HG03571 (cell line): ENCODE data around the gene B4GALT5.
"Not testable (repeated sequence)": the region's sequence is repeated elsewhere in the genome, so short reads cannot be mapped to it uniquely, and the experiment has no call there.

Experiments used
- ATAC-seq: cut with Tn5 transposase; IDR thresholded peaks from one replicate; pipeline ENCODE4 v1.9.1; 2021; ENCODE audit not compliant: unreplicated experiment

Gene B4GALT5

DNA sequence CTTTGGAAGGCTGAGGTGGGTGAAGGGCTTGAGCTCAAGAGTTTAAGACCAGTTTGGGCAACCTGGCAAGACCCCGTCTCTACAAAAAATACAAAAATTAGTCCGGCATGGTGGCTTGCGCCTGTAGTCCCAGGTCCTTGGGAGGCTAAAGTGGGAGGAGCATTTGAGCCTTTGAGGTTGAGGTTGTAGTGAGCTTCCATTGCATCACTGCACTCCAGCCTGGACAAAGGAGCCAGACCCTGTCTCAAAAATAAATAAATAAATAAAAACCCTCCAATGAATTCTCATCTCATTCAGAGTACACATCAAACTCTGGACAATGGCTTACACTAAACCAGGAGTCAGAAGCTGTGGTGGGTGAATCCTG lies 31.8 kb downstream of the B4GALT5 start:
- ATAC-seq: no peak

DNA sequence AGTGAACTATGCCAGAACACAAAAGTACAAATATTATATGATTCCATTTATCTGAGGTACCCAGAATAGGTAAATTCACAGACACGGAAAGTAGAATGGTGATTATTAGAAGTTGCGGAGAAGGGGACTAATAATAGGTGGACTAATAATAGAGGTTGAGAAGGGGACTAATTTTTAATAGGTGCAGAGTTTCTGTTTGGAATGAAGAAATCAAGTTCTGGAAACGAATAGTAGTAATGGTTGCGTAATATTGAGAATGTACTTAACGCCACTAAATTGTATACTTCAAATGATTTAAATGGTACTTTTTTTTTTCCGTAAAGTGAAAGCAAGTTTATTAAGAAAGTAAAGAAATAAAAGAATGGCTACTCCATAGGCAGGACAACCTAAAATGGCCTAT lies 33.2 kb downstream of the B4GALT5 start:
- ATAC-seq: no peak

DNA sequence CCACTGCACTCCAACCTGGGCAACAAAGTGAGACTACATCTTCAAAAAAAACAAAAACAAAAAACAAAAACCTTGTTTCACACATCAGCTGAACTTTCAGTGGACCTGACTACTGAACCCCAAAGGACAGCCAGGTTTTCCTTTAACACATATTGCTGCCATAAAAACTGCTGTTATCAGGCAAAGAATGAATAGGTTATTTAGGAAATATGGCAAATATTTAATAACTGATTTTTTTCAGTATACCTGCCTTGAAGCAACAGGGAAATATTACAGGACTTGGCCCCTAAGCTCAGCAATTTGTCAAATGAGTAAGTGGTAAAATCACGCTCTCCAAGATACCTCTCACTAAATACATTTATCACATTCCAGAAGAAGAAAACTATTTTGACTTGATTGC lies 34.0 kb downstream of the B4GALT5 start:
- ATAC-seq: no peak

DNA sequence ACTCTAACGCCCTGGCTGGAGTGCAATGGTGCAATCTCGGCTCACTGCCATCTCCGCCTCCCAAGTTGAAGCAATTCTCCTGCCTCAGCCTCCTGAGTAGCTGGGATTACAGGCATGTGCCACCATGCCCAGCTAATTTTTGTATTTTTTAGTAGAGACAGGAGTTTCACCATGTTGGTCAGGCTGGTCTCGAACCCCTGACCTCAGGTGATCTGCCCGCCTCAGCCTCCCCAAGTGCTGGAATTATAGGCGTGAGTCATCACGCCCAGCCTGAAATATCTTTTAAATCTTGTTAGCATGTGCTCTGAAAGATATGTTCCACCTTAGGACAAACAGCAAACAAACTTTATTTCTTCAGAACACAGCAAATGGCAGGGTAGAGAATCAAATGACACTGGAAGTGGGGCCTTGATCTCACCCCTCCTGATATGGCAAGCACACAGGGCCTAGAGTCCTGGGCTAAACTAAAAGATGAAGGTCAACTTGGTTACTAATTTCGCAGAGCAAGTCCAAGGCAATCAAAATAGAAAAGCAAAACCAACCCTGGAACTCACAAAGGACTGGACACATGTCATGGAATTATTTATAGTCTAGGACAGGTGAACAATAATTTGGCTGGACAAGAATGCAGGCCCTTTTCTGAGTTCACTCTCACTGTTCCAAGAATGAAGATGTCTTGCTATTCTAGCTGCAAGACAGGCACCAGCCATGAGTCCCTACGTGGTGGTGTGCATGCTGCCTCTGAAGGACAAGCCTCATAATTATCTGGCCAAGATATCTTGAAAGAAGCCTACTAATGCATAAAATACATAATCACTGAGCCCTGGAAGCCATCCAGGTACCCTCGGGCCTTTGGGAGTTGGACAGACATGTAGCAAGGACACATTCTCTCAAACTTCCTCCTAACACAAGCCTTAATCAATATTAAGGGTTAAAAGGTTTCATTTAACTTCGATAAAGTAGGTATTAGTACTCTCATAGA lies 35.6 kb downstream of the B4GALT5 start:
- ATAC-seq: no peak

DNA sequence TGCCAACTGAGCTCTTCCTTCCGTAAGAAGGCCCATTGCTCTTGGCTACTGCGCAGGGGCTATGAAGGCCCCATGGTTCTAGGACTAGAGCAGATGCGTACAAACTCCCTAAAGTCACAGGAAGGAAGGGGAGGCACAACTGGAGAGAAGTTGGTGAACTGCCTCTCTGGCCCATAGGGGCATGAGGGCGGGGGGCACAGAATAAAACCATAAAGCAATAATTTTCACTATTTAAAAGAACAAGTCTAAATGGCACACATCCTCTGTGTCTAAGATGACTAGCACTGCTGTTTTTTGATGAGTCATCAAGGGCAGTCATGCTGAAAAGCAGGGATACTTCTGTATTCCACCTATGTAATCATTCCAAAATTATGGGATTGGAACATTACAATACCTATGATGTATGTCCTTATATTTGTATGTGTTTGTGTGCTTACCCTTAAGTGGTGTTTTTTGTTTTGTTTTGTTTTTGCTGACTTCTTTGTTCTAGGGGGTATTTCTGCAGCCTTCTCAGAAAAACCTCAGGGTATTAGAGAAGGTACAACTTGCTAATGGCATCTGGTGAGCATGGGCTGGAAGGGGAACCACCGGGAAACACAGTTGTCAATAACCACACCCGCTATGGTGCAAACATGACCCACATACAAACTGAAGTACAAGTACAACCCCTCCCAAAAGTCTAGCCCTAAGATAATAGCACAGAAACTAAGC lies 36.9 kb downstream of the B4GALT5 start:
- ATAC-seq: no peak

DNA sequence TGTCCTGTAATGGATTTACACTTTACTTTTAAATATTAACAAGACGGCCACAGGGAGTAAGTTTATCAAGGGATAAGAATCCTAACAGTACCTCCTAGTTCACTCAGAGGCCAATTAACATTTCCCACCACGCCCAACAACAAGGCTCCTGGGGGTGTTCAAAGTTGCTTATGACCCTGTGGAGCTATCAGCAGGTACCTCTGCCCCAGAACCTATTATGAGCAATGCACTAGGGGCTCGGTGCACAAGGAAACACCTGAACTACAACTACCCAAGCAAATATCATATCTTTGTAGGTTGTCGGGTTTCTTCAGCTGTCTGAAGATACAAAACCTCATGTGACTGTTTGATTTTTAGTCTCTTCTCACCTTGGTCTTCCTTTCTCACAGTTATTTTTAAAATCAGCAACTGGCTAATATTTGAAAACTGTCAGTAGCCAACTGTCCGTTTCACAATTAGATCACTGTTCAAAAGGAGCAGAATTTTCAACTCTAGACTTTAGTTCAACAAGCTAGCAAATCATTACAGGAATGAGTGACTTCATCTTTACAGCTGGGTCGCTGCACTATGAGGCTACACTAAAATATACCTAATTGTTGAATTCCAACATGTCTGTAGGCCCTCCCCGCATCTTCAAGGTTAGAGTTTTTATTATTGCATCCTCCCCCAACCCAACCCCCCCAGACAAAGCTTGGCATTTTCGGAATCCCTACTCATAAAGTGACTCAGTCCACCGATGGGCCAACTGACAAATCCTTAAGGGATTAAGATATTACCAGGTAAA lies 38.1 kb downstream of the B4GALT5 start:
- peak; percentile 50 for ATAC-seq

DNA sequence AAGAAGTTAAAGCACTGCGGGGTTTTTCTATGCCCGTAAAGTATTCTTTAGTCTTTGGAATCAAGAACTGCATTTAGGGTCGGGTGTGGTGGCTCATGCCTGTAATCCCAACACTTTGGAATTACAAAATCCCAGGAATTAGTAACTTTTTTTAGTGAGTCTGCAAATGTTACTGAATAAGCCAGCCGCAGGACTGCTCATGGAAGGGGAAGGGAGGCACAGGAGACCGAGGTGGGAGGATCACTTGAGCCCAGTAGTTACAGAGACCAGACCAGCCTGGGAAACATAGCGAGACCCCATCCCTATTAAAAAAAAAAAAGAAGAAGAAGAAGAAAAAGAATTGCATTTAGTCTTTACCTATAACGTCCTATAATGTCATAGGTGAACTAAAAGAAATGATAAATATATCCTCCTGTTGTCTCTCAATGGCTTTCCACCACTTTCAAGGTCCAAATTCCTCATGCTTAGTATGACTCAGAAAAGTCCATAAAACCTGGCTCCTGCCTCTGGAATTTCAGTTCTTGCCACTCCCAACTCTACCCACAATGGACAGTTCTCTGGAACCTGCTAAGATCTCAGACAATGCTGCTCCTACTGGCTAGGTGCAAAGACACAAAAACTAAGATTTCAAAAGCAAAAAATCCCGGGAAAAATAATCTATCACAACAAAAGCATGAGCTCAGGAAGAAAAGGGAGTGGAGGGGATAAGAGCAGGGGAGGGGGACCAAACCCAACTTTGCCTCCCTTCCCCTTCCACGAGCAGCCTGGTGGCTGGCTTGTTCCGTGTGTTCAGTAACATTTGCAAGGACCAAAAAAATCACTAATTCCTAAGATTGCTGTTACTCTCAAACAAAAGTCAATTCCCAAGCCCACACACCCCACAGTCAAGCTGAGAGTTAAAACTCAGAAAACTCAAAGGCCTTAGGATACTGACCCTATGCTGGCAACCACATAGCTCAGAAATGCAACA lies 39.0 kb downstream of the B4GALT5 start:
- ATAC-seq: no peak

DNA sequence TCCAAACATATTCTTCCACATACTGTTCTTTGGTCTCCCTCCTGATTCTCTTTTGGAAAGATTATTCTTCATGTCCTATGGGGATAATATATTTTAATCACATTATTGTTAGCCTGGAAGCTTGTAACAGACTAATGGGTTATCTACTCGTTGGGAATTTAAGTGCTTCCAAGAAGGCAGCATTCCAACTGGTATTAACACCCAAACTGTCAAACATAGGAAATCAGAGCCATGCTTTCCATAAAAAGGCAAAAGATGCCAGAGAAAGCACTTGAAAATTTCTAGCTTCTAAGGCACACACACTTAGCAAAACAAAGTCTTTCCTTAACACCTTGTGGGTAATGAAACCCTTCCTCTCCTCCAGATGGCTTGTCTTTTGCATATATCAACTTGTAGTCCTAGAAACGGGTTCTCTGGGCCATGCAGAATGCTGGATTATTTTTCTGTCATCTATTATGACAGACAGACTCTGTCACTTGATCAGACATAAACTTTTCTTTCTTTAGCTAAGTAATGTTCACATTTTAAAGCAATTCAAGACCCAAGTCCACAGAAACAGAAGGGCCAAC lies 41.5 kb downstream of the B4GALT5 start:
- ATAC-seq: no peak

DNA sequence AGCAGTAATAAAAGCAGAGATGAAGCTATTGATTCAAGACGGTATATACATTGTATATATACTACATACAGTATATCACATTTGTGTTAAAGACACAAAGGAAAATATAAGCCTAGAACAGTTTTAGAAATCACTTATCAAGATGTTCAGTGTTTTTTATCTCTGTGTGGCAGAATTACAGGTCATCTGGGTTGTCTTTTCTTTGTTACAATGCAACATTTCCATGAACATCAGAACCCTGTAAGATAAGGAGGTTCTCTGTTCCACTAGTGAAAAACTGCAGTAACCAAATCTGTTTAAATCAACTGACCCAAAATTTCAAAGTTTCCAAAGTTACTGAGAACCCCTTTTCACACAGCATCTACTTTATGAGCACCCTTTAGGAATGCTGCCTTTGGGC lies 42.2 kb downstream of the B4GALT5 start:
- no peak for ATAC-seq

DNA sequence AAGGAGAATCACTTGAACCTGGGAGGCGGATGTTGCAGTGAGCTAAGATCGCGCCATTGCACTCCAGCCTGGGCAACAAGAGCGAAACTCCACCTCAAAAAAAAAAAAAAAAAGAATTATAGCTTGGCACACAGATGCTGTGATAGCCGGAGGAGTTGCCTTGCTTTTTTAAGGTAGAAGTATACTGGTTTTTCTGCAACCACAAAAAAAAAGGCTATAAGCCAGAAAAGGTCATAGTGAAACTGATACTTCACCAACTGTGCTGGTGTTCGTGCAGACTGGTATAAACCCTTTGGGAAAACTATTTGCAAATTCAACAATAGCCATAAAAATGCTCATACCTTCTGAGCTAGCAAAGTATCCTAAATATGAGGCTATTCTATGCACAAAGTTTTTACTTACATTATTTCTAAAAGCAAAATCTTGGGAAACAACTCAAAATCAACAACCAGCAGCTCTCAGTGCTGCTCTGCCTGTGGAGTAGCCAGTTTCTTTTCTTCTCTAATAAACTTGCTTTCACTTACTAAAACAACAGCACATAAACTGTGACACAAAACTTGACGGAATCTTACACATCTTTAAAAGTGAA lies 44.0 kb downstream of the B4GALT5 start:
- peak; percentile 53 for ATAC-seq

DNA sequence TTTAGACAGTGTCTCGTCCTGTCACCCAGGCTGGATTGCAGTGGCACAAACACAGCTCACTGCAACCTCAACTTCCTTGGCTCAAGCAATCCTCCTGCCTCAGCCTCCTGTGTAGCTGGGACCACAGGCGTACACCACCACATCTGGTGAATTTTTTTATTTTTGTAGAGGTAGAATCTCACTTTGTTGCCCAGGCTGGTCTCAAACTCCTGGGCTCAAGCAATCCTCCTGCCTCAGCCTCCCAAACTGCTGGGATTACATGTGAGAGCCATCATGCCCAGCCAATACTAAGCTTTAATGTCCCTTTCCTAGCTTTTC lies 44.8 kb downstream of the B4GALT5 start:
- not testable (repeated sequence) for ATAC-seq

DNA sequence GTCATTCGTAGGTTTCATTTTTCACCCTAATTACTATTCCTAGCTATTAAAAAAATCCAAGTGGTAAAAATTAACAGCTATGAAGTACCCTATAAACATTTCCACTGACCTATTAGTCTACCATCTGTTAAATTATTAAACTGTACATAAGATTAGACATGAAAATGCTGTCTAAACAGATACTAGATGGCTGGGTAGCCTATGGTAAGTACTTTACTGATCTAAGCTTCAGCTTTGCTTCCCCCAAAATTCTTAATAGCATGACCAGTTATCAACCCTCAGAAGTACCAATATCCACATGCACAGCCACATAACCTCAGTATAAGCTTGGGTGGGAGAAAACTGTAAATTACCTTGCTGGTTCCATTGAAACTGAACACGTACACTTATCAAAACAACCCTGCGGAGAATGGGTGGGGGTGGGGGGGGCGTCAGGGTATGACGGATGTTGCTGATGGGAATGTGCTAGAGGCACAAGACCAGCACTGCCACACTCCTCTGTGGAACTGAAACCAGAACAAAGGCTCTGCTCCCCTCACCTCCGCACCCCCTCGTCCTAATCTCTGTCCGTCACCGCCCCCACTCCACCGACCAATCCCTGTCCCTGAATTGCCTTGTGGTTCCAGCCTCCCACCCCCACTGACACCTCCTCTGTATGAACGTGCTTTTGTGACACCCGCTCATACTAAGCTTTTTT lies 45.3 kb downstream of the B4GALT5 start:
- peak; percentile 69 for ATAC-seq

DNA sequence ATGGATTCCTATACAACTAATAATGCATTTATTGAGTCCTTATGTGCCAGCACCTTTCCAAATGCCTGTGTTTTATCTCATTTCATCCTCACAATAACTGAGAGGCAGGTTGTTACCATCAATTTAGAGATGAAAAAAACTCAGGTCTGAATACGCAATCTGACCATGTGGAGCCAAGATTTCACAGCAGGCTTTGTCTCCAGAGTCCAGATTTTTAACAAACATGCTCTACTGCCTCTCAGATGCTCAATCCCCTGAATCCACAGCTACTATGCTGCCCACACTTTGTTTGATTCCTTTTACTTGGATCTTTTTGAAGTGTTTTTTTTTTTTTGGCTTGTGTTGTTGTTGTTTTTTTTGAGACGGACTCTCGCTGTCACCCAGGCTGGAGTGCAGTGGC lies 46.8 kb downstream of the B4GALT5 start:
- ATAC-seq: no peak

DNA sequence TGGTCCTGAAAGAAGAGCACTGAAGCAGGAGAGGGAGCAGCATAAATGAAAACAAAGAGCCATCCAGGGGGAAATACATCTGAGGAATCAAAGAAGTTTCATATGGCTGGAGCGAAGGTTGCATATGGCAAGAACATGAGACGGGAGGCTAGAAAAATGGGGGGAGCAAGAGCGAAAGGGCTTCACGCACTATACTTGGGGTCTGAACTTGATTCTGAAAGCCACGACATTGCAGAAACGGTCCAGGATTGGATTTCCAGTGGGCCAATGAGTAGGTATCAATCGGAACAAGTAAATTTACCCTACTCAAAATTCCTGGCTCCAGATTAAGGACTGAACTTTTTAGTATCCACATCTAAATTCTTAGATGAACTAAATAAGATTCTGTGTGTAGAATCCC lies 47.9 kb downstream of the B4GALT5 start:
- no peak for ATAC-seq

DNA sequence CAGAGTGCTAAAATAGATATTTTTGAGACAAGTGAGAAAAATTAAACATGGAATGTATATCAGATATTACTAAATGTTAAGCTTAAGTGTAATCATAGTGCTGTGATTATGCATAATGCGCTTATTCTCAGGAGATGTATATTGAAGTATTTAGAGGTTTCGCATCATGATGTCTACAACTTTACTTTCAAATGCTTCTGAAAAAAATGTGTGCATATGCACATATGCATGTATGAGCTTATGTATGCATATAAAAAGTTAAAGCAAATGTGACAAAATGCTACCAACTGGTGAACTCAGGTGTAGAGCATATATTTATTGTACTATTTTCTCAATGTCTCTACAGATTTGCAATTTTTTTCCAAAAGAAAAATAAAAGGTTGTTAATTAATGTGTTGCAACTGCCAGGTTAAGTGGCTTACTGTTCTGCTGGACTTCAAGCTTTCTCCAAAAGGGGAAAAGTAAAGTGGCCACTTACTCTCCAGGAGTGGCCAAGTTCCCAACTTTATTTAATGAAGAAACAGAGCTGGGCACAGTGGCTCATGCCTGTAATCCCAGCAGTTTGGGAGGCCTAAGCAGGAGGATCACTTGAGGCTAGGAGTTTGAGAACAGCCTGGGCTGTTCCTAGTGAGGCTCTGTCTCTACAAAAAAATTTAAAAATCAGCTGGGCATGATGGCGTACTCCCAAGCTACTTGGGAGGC lies 48.9 kb downstream of the B4GALT5 start:
- ATAC-seq: no peak

DNA sequence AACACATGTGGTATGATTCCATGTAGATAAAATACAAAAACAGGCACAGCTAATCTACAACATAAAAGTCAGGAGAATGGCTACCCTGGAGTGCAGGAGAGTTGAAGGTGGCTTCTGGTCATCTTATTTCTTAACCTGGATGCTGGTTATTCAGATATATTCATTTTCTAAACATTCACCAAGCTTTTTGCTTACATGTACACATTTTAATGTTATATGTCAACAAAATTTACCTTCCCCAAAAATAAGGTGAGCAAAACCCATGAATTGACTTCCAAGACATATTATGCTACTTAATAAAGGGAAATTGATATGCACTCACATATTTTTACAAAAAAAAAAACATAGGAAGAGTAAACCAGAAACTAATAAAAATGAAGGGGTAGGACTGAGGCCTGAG lies 50.6 kb downstream of the B4GALT5 start:
- ATAC-seq: no peak

DNA sequence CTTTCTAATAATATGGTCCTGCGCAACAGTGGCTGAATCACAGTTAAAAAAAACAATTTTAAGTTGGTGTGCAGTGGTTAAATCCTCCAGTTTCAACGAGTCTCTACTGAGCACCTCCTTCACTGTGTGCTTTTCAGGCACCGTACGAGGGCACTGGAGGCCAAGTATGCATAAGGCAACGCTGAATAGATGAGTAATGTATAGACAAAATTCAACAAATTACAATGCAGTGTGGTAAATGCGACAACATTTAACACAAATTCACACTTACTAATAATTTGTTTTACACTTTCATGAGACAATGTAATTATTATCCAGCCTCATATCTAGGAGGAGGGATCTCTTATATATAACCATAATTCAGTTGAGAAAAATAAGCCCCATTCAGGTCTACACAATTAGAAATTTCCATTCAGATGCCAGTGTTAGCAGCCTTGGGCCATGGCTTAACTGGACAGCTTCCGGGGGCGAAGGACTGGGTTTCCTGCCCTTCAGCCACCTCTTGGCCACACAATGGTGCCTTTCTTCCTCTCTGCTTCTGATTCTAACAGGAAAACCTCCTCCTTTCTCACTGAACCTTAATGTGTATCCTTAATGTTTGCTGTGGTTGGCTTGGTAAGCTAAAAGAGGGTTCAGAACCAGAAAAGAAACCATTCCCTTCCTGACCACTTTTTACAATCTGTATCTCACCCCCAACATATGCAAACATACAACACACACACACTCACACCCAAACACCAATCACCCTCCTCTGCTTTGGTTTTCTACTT lies 51.9 kb downstream of the B4GALT5 start:
- no peak for ATAC-seq

DNA sequence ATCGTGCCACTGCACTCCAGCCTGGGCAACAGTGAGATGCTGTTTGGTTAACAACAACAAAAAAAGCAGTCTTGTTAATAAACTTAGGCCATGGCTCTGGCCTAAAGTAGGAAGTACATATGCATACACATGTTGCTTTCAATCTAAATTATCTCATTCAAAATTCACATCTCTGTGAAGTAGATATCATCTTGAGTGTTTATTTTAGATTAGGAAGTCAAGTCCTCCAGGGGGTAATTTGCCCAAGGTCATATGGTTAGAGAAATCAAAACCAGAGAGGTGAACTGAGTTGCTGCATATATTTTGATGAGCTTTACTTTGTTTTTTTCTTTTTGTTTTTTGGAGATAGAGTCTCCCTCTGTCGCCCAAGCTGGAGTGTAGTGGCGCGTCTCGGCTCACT lies 52.8 kb downstream of the B4GALT5 start:
- ATAC-seq: no peak
